ENCODE results near the gene MAP10. TPM values are rescaled to one million over a fixed set of nuclear protein-coding genes. Genes with fewer than 3 reads are reported as not detected.

MAP10 gene
- polyA plus RNA-seq, 3 donors, result 6.4 to 7.7 (median 7.0) TPM

- DNase-seq (ENCODE audit: low read depth in 3 of 3, low spot score in 2 of 3), result no peak
These were observed 7.2 kb upstream of the MAP10 start for GRCh38 chr1:232797856-232798510.

GRCh38 chr1:232798920-232799319, 6.3 kb upstream of the MAP10 start:
- no peak for DNase-seq (ENCODE audit: low read depth in 3 of 3, low spot score in 2 of 3)

GRCh38 chr1:232806186-232806510, 932 bp downstream of the MAP10 start:
- no peak for DNase-seq (ENCODE audit: low read depth in 3 of 3, low spot score in 2 of 3)

GRCh38 chr1:232810856-232811255, 5.6 kb downstream of the MAP10 start:
- no peak for DNase-seq (ENCODE audit: low read depth in 3 of 3, low spot score in 2 of 3)

GRCh38 chr1:232812560-232812959, 7.3 kb downstream of the MAP10 start:
- DNase-seq (ENCODE audit: low read depth in 3 of 3, low spot score in 2 of 3), result no peak

GRCh38 chr1:232813097-232813496, 7.9 kb downstream of the MAP10 start:
- DNase-seq (ENCODE audit: low read depth in 3 of 3, low spot score in 2 of 3), result no peak

GRCh38 chr1:232813760-232814159, 8.5 kb downstream of the MAP10 start:
- no peak for DNase-seq (ENCODE audit: low read depth in 3 of 3, low spot score in 2 of 3)

- DNase-seq (ENCODE audit: low read depth in 3 of 3, low spot score in 2 of 3), result no peak
These were observed 11.1 kb downstream of the MAP10 start for GRCh38 chr1:232816324-232816723.

- no peak for DNase-seq (ENCODE audit: low read depth in 3 of 3, low spot score in 2 of 3)
These were observed 12.8 kb downstream of the MAP10 start for GRCh38 chr1:232818040-232818439.

GRCh38 chr1:232820431-232820830, 15.2 kb downstream of the MAP10 start:
- DNase-seq (ENCODE audit: low read depth in 3 of 3, low spot score in 2 of 3), result no peak

- no peak for DNase-seq (ENCODE audit: low read depth in 3 of 3, low spot score in 2 of 3)
These were observed 17.3 kb downstream of the MAP10 start for GRCh38 chr1:232822530-232822929.

- no peak for DNase-seq (ENCODE audit: low read depth in 3 of 3, low spot score in 2 of 3)
These were observed 21.1 kb downstream of the MAP10 start for GRCh38 chr1:232826318-232826717.

- no peak for DNase-seq (ENCODE audit: low read depth in 3 of 3, low spot score in 2 of 3)
These were observed 25.4 kb downstream of the MAP10 start for GRCh38 chr1:232830661-232831060.

GRCh38 chr1:232831895-232832294, 26.7 kb downstream of the MAP10 start:
- no peak for DNase-seq (ENCODE audit: low read depth in 3 of 3, low spot score in 2 of 3)

- no peak for DNase-seq (ENCODE audit: low read depth in 3 of 3, low spot score in 2 of 3)
These were observed 28.9 kb downstream of the MAP10 start for GRCh38 chr1:232834066-232834465.

GRCh38 chr1:232835166-232835565, 29.9 kb downstream of the MAP10 start:
- DNase-seq (ENCODE audit: low read depth in 3 of 3, low spot score in 2 of 3), result no peak

GRCh38 chr1:232837087-232837486, 31.9 kb downstream of the MAP10 start:
- DNase-seq (ENCODE audit: low read depth in 3 of 3, low spot score in 2 of 3), result no peak

GRCh38 chr1:232841823-232842565, 36.8 kb downstream of the MAP10 start:
- no peak for DNase-seq (ENCODE audit: low read depth in 3 of 3, low spot score in 2 of 3)

GRCh38 chr1:232844791-232845190, 39.6 kb downstream of the MAP10 start:
- no peak for DNase-seq (ENCODE audit: low read depth in 3 of 3, low spot score in 2 of 3)

- no peak for DNase-seq (ENCODE audit: low read depth in 3 of 3, low spot score in 2 of 3)
These were observed 40.3 kb downstream of the MAP10 start for GRCh38 chr1:232845406-232845955.

GRCh38 chr1:232851532-232851931, 46.3 kb downstream of the MAP10 start:
- no peak for DNase-seq (ENCODE audit: low read depth in 3 of 3, low spot score in 2 of 3)
